IMR-90 (cell line): ENCODE data around the gene SMAP1. TPM values are rescaled to one million over a fixed set of nuclear protein-coding genes. Genes with fewer than 3 reads are reported as not detected.

Experiments
- ATAC-seq: fragments of 200-7000 bp; cut with Tn5 transposase; 2 replicates; pipeline ENCODE4 v1.9.1; 2020; ENCODE audit warnings: low read depth, mild to moderate bottlenecking, moderate library complexity
- BruUV-seq: library from RNA; stranded (reverse); fragments of 400-500 nt; replicated peaks from 2 replicates; lab custom pipeline; 2021; lab: Mats Ljungman, UMichigan
- CTCF ChIA-PET: fragments of 300-600 bp; formaldehyde crosslinking; extraction: SDS; loops from one replicate; lab custom pipeline; 2021; ENCODE audit warnings: antibody characterized with exemption; lab: Yijun Ruan, JAX
- POLR2A ChIA-PET: fragments of 300-600 bp; sonication (Branson Sonifier 250); formaldehyde crosslinking; loops from one replicate; lab custom pipeline; 2022; ENCODE audit warnings: antibody characterized with exemption; ENCODE audit not compliant: unreplicated experiment; lab: Charles Lee
- DNase-seq: peaks from one replicate; pipeline ENCODE4 v3.0.0; 2013
- H2AFZ ChIP-seq: replicated peaks from 2 replicates; pipeline ENCODE3; 2013; ENCODE audit warnings: low read length, mild to moderate bottlenecking; ENCODE audit not compliant: poor library complexity
- H2AK5ac ChIP-seq: 2 replicates; pipeline ENCODE4 v1.6.1; 2013; ENCODE audit warnings: low read depth, low read length, inconsistent platforms
- H2AK9ac ChIP-seq: replicated peaks from 2 replicates; pipeline ENCODE3; 2013; ENCODE audit warnings: mild to moderate bottlenecking, low read depth, low read length, moderate library complexity; ENCODE audit not compliant: poor library complexity
- H2BK120ac ChIP-seq: 2 replicates; pipeline ENCODE4 v1.6.1; 2013; ENCODE audit warnings: low read depth, low read length, inconsistent platforms
- H2BK15ac ChIP-seq: 3 replicates; pipeline ENCODE4 v1.6.1; 2013; ENCODE audit warnings: low read depth, low read length, inconsistent platforms
- H2BK20ac ChIP-seq: 2 replicates; pipeline ENCODE4 v1.6.1; 2013; ENCODE audit warnings: low read depth, mild to moderate bottlenecking, inconsistent platforms, low read length, moderate library complexity
- H2BK5ac ChIP-seq: 2 replicates; pipeline ENCODE4 v1.6.1; 2013; ENCODE audit warnings: mild to moderate bottlenecking, low read depth, low read length, inconsistent platforms; ENCODE audit not compliant: poor library complexity, severe bottlenecking
- H3K14ac ChIP-seq: replicated peaks from 2 replicates; pipeline ENCODE4 v1.6.1; 2013; ENCODE audit warnings: low read depth, low read length, inconsistent platforms
- H3K18ac ChIP-seq: 2 replicates; pipeline ENCODE4 v1.6.1; 2013; ENCODE audit warnings: low read depth, low read length, control low read depth
- H3K23ac ChIP-seq: 2 replicates; pipeline ENCODE4 v1.6.1; 2013; ENCODE audit warnings: low read depth, low read length, inconsistent platforms
- H3K27ac ChIP-seq: 2 replicates; pipeline ENCODE4 v1.5.1; 2013; ENCODE audit warnings: mild to moderate bottlenecking, control low read depth, low read length; ENCODE audit not compliant: insufficient read depth
- H3K27me3 ChIP-seq: 2 replicates; pipeline ENCODE4 v1.6.1; 2013; ENCODE audit warnings: low read length; ENCODE audit not compliant: control insufficient read depth, insufficient read depth
- H3K36me3 ChIP-seq: 2 replicates; pipeline ENCODE4 v1.6.1; 2013; ENCODE audit warnings: low read length, mixed read lengths; ENCODE audit not compliant: control insufficient read depth, insufficient read depth
- H3K4ac ChIP-seq: 2 replicates; pipeline ENCODE4 v1.6.1; 2013; ENCODE audit warnings: low read depth, low read length, inconsistent platforms
- H3K4me1 ChIP-seq: 2 replicates; pipeline ENCODE4 v1.6.1; 2013; ENCODE audit warnings: low read length, mixed read lengths; ENCODE audit not compliant: control insufficient read depth, insufficient read depth
- H3K4me2 ChIP-seq: 2 replicates; pipeline ENCODE4 v1.6.1; 2013; ENCODE audit warnings: low read depth, mild to moderate bottlenecking, control low read depth, low read length, moderate library complexity
- H3K4me3 ChIP-seq: 2 replicates; pipeline ENCODE4 v1.5.1; 2013; ENCODE audit warnings: low read depth, mild to moderate bottlenecking, control low read depth, low read length, moderate library complexity; ENCODE audit not compliant: insufficient read depth
- H3K56ac ChIP-seq: 2 replicates; pipeline ENCODE4 v1.6.1; 2013; ENCODE audit warnings: low read length, inconsistent platforms; ENCODE audit not compliant: insufficient read depth; ENCODE audit errors: extremely low read depth
- H3K79me1 ChIP-seq, 2 experiments: 2 replicates each; pipeline ENCODE4 v1.6.1; 2013; ENCODE audit warnings: low read length in 2 of 2, inconsistent platforms in 1 of 2, low read depth in 1 of 2
- H3K9ac ChIP-seq: 2 replicates; pipeline ENCODE4 v1.6.1; 2013; ENCODE audit warnings: low read depth, low read length, control low read depth
- H3K9me1 ChIP-seq: 2 replicates; pipeline ENCODE4 v1.6.1; 2013; ENCODE audit warnings: low read length, inconsistent platforms; ENCODE audit not compliant: insufficient read depth
- H3K9me3 ChIP-seq: 2 replicates; pipeline ENCODE4 v1.6.1; 2013; ENCODE audit warnings: low read length; ENCODE audit not compliant: control insufficient read depth, insufficient read depth
- H4K20me1 ChIP-seq: 2 replicates; pipeline ENCODE4 v1.6.1; 2013; ENCODE audit warnings: low read length, inconsistent platforms; ENCODE audit not compliant: insufficient read depth
- H4K5ac ChIP-seq: 2 replicates; pipeline ENCODE4 v1.6.1; 2013; ENCODE audit warnings: mild to moderate bottlenecking, low read depth, low read length, control low read depth
- H4K8ac ChIP-seq, 2 experiments: 2 replicates each; pipeline ENCODE4 v1.6.1; 2013; ENCODE audit warnings: low read depth in 2 of 2, low read length in 2 of 2, control low read depth in 1 of 2, inconsistent platforms in 1 of 2
- H4K91ac ChIP-seq: 2 replicates; pipeline ENCODE4 v1.6.1; 2013; ENCODE audit warnings: low read depth, low read length, inconsistent platforms; ENCODE audit not compliant: insufficient read depth
- BHLHE40 ChIP-seq: fragments of 150-350 bp; IDR thresholded peaks from 2 replicates; pipeline ENCODE4 v1.6.1; 2016; ENCODE audit warnings: mild to moderate bottlenecking, low read depth, low read length
- CEBPB ChIP-seq: IDR thresholded peaks from 2 replicates; pipeline ENCODE4 v1.6.1; 2012; ENCODE audit warnings: low read depth, low read length, improper control_type of control experiment
- CHD1 ChIP-seq: IDR thresholded peaks from 2 replicates; pipeline ENCODE4 v1.6.1; 2012; ENCODE audit warnings: low read depth, low read length, improper control_type of control experiment
- FOS ChIP-seq: fragments of 150-350 bp; IDR thresholded peaks from 2 replicates; pipeline ENCODE4 v1.6.1; 2016; ENCODE audit warnings: low read depth, low read length
- MXI1 ChIP-seq: IDR thresholded peaks from 2 replicates; pipeline ENCODE4 v1.6.1; 2012; ENCODE audit warnings: low read depth, mild to moderate bottlenecking, low read length, moderate library complexity, borderline replicate concordance
- NFE2L2 ChIP-seq: fragments of 150-350 bp; IDR thresholded peaks from 2 replicates; pipeline ENCODE4 v1.6.1; 2016; ENCODE audit warnings: low read depth, mild to moderate bottlenecking, low read length
- POLR2A ChIP-seq: IDR thresholded peaks from 2 replicates; pipeline ENCODE4 v1.6.1; 2012; ENCODE audit warnings: mild to moderate bottlenecking, low read depth, low read length
- RAD21 ChIP-seq: IDR thresholded peaks from 2 replicates; pipeline ENCODE4 v1.6.1; 2012; ENCODE audit warnings: low read length, improper control_type of control experiment
- RFX5 ChIP-seq: IDR thresholded peaks from 2 replicates; pipeline ENCODE4 v1.8.0; 2012; ENCODE audit warnings: low read depth, mild to moderate bottlenecking, low read length, moderate library complexity
- SMC3 ChIP-seq: fragments of 150-350 bp; IDR thresholded peaks from 2 replicates; pipeline ENCODE4 v1.6.1; 2016; ENCODE audit warnings: low read depth, mild to moderate bottlenecking, antibody characterized with exemption, low read length, moderate library complexity
- WGBS, 2 experiments: methylation state at CpG; one replicate each; pipeline versions ENCODE4 v1.1.5 to v1.1.7; 2013; ENCODE audit warnings: missing lambda C conversion rate in 2 of 2; ENCODE audit not compliant: insufficient read length in 1 of 2; ENCODE audit errors: extremely low coverage in 2 of 2; 5-methylcytosine and 5-hydroxymethylcytosine counted together
- dilution Hi-C: fragments of 300-500 bp; cut with HindIII; formaldehyde crosslinking; loops from one replicate; pipeline ENCODE4 v1.14.3; 2018; ENCODE audit warnings: low sequenced_read_pairs; ENCODE audit not compliant: unreplicated experiment
- in situ Hi-C: fragments of 300-500 bp; cut with MboI; formaldehyde crosslinking; loops from 3 replicates; pipeline ENCODE4 v1.14.3; 2019; ENCODE audit warnings: low sequenced_read_pairs, inconsistent platforms, mixed read lengths
- intact Hi-C: fragments of 100-400 bp; cut with micrococcal nuclease; formaldehyde crosslinking; loops from 2 replicates; pipeline ENCODE4 v1.10.0; 2022
- polyA plus RNA-seq, 3 experiments: library from polyadenylated mRNA; depleted of rRNA; stranded (reverse); fragments of >200 nt; gene quantifications; 2 replicates each; pipeline ENCODE4 v1.2.3, GENCODE V29; 2012; ENCODE audit warnings: low replicate concordance in 1 of 3
- total RNA-seq: library from RNA; depleted of rRNA; stranded (reverse); fragments of >200 nt; gene quantifications from 2 replicates; pipeline ENCODE4 v1.2.3, GENCODE V29; 2012
- TF ChIP-seq, protein P1 (sequence below): fragments of 150-350 bp; IDR thresholded peaks from 2 replicates; pipeline ENCODE4 v1.6.1; 2016; ENCODE audit warnings: low read depth, mild to moderate bottlenecking, low read length, moderate library complexity, borderline replicate concordance
- TF ChIP-seq, protein P2 (sequence below): fragments of 150-350 bp; IDR thresholded peaks from 2 replicates; pipeline ENCODE4 v1.6.1; 2017; ENCODE audit warnings: mild to moderate bottlenecking, antibody characterized with exemption, low read length, low read depth

The SMAP1 gene
- total and polyA plus RNA-seq, 2 of the 4 experiments (the other 2 are of a cell fraction), result 14.8 to 16.7 TPM

GRCh38 chr6:70874181-70874913, 206.7 kb downstream of the SMAP1 start:
- intact Hi-C loops, result no loop called here
- Histone ChIP-seq H3K56ac (no peak overlapping the region), H3K9ac (no peak overlapping the region), H4K5ac (no peak overlapping the region), H2AFZ (no peak overlapping the region), H3K18ac (no peak overlapping the region), H3K36me3 (no peaks in the 10 kb centered on the region), H3K9me1 (no peaks in the 10 kb centered on the region), H4K20me1 (no peaks in the 10 kb centered on the region), H3K27me3 (peaks cover 2% of the 10 kb centered on the region), H3K9me3 (0 out of 2 replicates have a peak, but pooled peaks cover 1% of the 10 kb centered on the region), H2BK120ac (no peak overlapping the region), H3K4me3 (no peak overlapping the region), H3K14ac (no peak overlapping the region), H2AK5ac (no peak overlapping the region), H3K4ac (no peak overlapping the region), H4K8ac (no peak overlapping the region), H3K79me1 (no peaks in the 10 kb centered on the region), H2AK9ac (no peak overlapping the region), H3K23ac (no peak overlapping the region), H3K27ac (no peak overlapping the region), H2BK5ac (no peak overlapping the region), H3K4me1 (no peaks in the 10 kb centered on the region), H4K91ac (no peak overlapping the region), H2BK20ac (no peak overlapping the region), H2BK15ac (no peak overlapping the region), H3K4me2 (no peak overlapping the region)
- no peak for TF ChIP-seq RAD21
- no peak for TF ChIP-seq BHLHE40
- TF ChIP-seq, protein P1, sequence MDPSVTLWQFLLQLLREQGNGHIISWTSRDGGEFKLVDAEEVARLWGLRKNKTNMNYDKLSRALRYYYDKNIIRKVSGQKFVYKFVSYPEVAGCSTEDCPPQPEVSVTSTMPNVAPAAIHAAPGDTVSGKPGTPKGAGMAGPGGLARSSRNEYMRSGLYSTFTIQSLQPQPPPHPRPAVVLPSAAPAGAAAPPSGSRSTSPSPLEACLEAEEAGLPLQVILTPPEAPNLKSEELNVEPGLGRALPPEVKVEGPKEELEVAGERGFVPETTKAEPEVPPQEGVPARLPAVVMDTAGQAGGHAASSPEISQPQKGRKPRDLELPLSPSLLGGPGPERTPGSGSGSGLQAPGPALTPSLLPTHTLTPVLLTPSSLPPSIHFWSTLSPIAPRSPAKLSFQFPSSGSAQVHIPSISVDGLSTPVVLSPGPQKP, result no peak
- TF ChIP-seq CEBPB, result no peak
- TF ChIP-seq MXI1, result no peak
- no peak for TF ChIP-seq POLR2A
- TF ChIP-seq FOS, result no peak
- no peak for TF ChIP-seq SMC3
- TF ChIP-seq NFE2L2, result no peak
- TF ChIP-seq, protein P2, sequence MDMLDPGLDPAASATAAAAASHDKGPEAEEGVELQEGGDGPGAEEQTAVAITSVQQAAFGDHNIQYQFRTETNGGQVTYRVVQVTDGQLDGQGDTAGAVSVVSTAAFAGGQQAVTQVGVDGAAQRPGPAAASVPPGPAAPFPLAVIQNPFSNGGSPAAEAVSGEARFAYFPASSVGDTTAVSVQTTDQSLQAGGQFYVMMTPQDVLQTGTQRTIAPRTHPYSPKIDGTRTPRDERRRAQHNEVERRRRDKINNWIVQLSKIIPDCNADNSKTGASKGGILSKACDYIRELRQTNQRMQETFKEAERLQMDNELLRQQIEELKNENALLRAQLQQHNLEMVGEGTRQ, result no peak
- no peak for TF ChIP-seq RFX5
- no peak for TF ChIP-seq CHD1
- ATAC-seq (no peak), DNase-seq (no peak)
- in situ Hi-C loops, result no loop called here
- ChIA-PET POLR2A (no interaction called here), CTCF (interaction anchor here (0.8 to 2.2 kb wide), 4 partner anchors 10 to 1027 kb away, joined by 3 to 7 read pairs (median 3); no protein-coding TSS in a partner anchor)
- no TSS peak for BruUV-seq
- no CpG with 5 or more reads among the region's 3 CpGs for WGBS, 2 experiments
- dilution Hi-C loops, result no loop called here
